ENCODE measurements around the gene ATAD1.

GRCh38 chr10:87760195-87760905 is 57.7 kb downstream of the ATAD1 start:
- no peak for TF ChIP-seq POLR2A (IDR thresholded peaks at IDR 0.05; ENCODE audit: low read depth, low read length)
- no peak for TF ChIP-seq MAZ (IDR thresholded peaks at IDR 0.05; ENCODE audit: borderline replicate concordance, low read depth, low read length)
- no peak for TF ChIP-seq CEBPB (IDR thresholded peaks at IDR 0.05; ENCODE audit: low read depth, low read length)
- TF ChIP-seq NFE2L2 (IDR thresholded peaks at IDR 0.05; ENCODE audit: low read depth, low read length): no peak
- TF ChIP-seq CTCF (conservative IDR thresholded peaks at IDR 0.05; ENCODE audit: low read depth, low read length): no peak
- TF ChIP-seq SMC3 (IDR thresholded peaks at IDR 0.05; ENCODE audit: low read depth, low read length): no peak
- no peak for TF ChIP-seq BHLHE40 (IDR thresholded peaks at IDR 0.05; ENCODE audit: low read depth, low read length)
- TF ChIP-seq RCOR1 (IDR thresholded peaks at IDR 0.05; ENCODE audit: insufficient replicate concordance, low read length): no peak
- TF ChIP-seq CHD1 (IDR thresholded peaks at IDR 0.05; ENCODE audit: low read depth, low read length): no peak
- TF ChIP-seq USF2 (IDR thresholded peaks at IDR 0.05; ENCODE audit: low read depth, low read length): no peak
- TF ChIP-seq MAFK (IDR thresholded peaks at IDR 0.05; ENCODE audit: low read depth, low read length): no peak
- no peak for TF ChIP-seq FOS (IDR thresholded peaks at IDR 0.05; ENCODE audit: low read depth, low read length)
- no peak for TF ChIP-seq RFX5 (IDR thresholded peaks at IDR 0.05; ENCODE audit: low read depth, low read length)

All from IMR-90 (cell line).